ENCODE data around the gene USB1.

Gene USB1

DNA sequence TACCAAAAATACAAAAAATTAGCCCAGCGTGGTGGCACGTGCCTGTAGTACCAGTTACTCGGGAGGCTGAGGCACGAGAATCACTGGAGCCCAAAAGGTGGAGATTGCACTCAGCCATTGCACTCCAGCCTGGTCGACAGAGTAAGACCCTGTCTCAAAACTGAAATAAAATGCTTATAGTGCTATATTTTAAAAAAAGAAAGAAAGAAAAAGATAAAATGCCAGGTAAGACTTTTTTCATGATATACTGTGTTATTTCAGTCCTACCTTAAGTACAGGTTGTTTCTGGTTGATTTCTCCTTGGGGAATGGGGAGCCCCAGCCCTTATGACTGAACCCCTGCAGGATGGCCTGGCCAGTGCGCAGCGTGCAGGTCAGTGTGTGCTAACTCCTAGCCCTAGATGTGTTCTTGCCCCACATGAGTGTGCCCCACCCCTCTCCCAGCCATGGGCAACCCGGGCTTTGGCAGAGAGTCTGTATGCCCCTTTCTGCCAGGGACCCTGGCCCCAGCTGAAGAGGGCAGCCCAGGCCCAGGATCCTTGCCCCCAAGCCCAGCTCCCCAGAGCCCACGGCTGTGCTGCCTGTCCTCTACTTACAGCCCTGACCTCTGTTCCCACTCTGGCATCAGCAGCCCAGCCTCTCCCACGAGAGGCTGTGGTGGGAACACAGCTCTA, 31.6 kb upstream of the USB1 start:
- DNase-seq (ENCODE audit: low read depth), result no peak
- TF ChIP-seq, protein P1, sequence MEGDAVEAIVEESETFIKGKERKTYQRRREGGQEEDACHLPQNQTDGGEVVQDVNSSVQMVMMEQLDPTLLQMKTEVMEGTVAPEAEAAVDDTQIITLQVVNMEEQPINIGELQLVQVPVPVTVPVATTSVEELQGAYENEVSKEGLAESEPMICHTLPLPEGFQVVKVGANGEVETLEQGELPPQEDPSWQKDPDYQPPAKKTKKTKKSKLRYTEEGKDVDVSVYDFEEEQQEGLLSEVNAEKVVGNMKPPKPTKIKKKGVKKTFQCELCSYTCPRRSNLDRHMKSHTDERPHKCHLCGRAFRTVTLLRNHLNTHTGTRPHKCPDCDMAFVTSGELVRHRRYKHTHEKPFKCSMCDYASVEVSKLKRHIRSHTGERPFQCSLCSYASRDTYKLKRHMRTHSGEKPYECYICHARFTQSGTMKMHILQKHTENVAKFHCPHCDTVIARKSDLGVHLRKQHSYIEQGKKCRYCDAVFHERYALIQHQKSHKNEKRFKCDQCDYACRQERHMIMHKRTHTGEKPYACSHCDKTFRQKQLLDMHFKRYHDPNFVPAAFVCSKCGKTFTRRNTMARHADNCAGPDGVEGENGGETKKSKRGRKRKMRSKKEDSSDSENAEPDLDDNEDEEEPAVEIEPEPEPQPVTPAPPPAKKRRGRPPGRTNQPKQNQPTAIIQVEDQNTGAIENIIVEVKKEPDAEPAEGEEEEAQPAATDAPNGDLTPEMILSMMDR (IDR thresholded peaks at IDR 0.05; ENCODE audit: low read depth, low read length, missing control alignments), result no peak
- H3K4me3 ChIP-seq (ENCODE audit: low read depth, low read length), result no peak overlapping the region

DNA sequence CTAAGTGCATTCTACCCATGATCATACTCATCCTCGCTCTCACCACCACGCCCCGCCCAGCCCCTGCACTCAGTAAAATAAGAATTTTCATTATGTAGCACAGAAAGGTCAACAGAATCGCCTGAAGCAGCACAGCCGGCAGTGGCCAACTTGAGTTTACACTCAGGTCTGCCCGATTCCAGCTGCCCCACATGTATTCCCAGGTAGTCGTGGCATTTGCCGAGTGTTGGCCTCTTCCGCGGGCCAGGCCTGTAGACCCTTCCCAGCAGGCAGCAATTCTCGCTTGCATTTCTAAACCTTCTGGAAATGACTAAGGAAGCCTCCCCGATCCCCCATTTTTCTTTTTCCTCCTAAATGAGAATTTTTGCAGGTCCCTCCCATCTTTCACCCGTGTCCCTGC, 30.9 kb upstream of the USB1 start:
- TF ChIP-seq, protein P1 (IDR thresholded peaks at IDR 0.05; ENCODE audit: low read depth, low read length, missing control alignments), result no peak
- no peak overlapping the region for H3K4me3 ChIP-seq (ENCODE audit: low read depth, low read length)
- DNase-seq (ENCODE audit: low read depth), result no peak

DNA sequence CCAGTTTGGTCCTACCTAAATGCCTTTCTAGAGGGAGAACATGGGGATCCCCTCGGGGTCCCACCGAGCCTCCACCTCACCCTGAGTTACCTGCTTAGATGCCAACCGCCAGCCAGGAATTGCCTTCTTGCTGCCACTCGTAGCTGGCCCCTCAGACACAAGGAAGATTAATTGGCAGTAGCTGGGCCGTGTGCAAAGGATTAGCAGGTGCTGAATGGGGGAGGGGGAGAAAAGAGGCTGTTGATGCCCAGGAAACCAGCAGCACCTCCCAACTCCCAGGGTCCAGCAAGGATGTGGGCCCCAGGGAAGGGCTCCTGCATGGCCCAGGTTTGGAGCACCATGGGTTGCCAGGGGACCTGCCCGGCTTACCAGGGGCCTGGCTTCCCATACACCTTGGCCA, 30.2 kb upstream of the USB1 start, which contains the start of gene CNGB1:
Gene CNGB1 (minus strand): TSS at position 159 of the 400 bp plus-strand sequence. CDS start 3,842 bp downstream, outside the sequence.
- no peak for DNase-seq (ENCODE audit: low read depth)
- TF ChIP-seq, protein P1 (IDR thresholded peaks at IDR 0.05; ENCODE audit: low read depth, low read length, missing control alignments), result no peak
- H3K4me3 ChIP-seq (ENCODE audit: low read depth, low read length), result no peak within 1 kb of the TSS

DNA sequence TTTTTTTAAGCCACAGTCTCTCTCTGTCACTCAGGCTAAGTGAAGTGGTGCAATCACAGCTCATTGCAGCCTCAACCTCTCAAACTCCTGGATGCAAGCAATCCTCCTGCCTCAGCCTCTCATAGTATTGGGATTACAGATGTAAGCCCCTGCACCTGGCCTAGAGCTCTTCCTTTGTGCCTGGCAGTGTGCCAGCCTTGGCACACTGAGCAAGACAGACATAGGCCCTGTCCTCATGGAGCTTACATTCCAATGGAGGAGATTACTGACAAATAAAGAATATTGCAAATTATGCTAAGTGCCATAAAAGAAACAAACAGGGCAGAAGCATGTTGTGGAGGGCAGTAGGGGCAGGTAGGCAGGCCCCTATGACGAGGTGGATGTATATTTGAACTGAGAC, 29.4 kb upstream of the USB1 start:
- TF ChIP-seq, protein P1 (IDR thresholded peaks at IDR 0.05; ENCODE audit: low read depth, low read length, missing control alignments), result no peak
- no peak overlapping the region for H3K4me3 ChIP-seq (ENCODE audit: low read depth, low read length)
- no peak for DNase-seq (ENCODE audit: low read depth)

DNA sequence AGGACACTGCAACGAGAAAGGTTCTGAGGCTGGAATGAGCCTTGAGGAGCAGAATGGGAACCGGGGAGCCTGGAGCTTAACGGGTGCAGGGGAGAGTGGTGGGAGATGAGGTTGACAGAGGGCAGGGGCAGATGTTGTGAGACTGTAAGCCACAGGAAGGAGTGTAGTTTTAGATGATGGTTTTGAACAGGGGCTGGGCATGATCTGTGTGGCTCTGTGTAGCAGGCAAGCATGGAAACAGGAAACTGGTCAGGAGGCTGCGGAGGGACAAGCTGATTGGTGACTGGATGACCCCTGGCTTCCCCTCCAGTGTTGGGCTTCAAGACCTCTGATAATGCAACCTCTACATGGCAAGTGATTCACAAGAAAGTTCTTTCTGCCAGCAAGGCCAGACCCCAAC, 28.9 kb upstream of the USB1 start:
- H3K4me3 ChIP-seq (ENCODE audit: low read depth, low read length), result no peak overlapping the region
- TF ChIP-seq, protein P1 (IDR thresholded peaks at IDR 0.05; ENCODE audit: low read depth, low read length, missing control alignments), result no peak
- DNase-seq (ENCODE audit: low read depth), result no peak

DNA sequence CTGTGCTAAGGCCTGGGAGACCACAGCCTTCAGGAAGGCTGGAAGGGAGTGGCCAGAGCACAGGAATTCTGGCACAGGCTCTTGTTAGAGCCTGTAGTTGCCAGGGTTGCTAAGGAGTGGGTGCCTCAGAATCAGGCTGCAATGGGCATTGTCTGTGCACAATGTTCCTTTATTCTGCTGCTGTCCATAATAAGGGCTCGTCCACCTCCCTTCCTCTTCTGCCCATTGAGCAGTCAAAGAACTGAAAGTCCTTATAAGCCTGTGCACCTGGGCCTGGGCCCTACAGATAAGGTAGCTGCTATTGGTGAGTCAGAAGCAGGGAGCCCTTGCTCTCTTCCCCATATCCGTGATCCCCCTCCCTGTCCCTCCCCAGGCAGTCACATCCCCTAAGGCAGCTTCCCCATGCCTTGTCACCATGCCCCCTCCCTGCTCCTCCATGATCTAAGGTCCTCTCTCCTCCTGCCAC, 24.8 kb upstream of the USB1 start:
- H3K4me3 ChIP-seq (ENCODE audit: low read depth, low read length), result no peak overlapping the region
- no peak for DNase-seq (ENCODE audit: low read depth)
- TF ChIP-seq, protein P1 (IDR thresholded peaks at IDR 0.05; ENCODE audit: low read depth, low read length, missing control alignments), result no peak

Measured in GM12864 (cell line).